HG02798 (cell line): ENCODE measurements around the gene CACNG6.
"Not testable (repeated sequence)": the region's sequence is repeated elsewhere in the genome, so short reads cannot be mapped to it uniquely, and the experiment has no call there.

Source experiments
- ATAC-seq: cut with Tn5 transposase; IDR thresholded peaks from one replicate; pipeline ENCODE4 v1.9.1; 2021; ENCODE audit warnings: mild to moderate bottlenecking; ENCODE audit not compliant: unreplicated experiment, poor library complexity

CACNG6 gene

DNA sequence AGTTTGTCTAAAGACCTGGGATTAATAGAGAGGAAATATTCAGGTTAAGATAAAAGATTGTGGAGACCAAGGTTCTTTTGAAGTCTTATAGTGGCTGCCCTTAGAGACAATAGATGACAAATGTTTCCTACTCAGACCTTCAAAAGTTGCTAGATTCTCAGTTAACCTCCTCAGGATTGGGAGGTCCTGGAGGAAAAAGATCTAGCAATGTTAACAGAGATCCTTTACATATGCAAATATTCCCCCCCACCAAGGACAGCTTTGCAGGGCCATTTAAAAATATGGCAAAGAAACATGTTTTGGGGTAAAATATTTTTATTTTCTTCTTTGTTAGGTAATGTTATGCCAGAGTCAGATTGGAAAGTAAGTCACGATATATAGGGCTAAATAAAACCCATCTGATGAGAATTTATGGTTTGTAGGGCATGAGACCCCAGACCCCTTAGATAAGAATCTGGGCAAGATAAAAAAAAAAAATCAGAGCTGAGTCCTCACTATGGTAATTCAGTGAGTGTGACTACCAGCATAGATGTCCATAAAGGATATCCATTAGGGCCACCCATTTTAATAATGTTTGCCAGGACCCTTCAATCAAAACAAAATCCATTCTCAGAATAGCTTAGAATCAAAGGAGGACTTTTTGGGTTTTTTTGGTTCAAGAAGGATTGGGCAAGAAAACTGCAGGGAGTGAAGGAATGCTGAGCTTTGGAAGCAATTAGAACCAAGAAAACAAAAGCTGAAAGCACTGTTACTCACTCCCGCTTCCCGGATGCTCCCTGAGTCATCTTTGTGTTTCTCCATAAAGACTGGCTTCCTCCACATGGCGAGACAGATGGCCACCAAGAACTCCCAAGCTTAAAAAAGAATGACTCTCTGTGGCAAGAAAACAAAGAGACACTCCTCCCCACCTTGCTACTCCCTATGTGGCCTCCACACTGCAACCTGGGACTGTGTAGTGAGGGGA lies 44.1 kb downstream of the CACNG6 start:
- no peak for ATAC-seq

DNA sequence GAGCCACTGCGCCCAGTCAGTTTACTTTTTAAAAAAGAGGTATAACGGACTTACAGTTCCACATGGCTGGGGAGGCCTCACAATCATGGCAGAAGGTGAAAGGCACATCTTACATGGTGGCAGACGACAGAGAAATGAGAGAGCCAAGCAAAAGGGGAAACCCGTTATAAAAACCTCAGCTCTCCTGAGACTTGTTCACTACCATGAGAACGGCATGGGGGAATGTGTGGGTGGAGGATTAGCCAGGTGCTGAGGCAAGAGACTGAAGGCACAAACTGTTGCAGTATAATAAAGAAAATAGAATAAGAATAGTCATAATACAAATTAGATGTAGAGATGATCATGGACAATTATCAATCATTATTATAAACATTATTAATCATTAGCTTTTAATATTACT lies 45.1 kb downstream of the CACNG6 start:
- ATAC-seq: not testable (repeated sequence)

- ATAC-seq: no peak
These were observed 48.6 kb downstream of the CACNG6 start for GRCh38 chr19:54040003-54040402.

GRCh38 chr19:54041969-54042606 lies 50.7 kb downstream of the CACNG6 start:
- ATAC-seq: no peak

DNA sequence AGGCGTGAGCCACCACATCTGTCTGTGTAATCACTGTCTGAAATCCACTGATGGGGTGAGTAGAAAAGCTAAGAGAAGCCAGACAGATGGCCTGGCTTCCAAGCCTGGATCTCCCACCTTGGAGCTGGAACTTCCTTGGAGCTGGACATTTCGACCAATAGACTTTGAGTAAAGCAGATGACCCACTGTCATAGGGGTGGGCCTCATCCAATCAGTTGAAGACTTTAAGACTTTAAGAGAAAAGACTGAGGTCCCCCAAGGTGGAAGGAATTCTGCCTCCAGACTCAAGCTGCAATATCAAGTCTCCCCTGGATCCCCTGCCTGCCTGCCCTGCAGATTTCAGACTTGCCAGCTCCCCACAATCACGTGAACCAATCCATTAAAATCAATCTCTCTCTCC lies 51.6 kb downstream of the CACNG6 start:
- no peak for ATAC-seq

- no peak for ATAC-seq
These were observed 54.3 kb downstream of the CACNG6 start for GRCh38 chr19:54045771-54046170.

DNA sequence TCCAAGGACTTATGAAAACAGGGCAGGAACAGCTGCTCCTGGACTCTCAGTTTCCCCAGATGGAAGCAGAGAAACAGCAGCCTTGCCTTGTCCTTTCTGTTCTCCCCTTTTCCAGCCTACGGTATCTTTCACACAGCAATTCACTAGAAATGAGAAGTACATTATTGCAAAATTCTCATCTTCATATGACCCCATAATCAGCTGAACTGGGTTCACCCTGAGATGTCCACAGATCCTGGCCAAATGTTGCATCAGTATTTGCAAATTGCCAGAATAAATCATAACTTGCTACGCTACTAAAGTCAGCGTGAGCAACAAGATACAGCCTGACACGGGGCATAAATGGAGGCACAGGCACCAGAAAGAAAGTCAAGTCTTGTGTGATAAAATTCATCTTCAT lies 56.2 kb downstream of the CACNG6 start:
- no peak for ATAC-seq
